ENCODE measurements around the gene CFAP97D2.

Gene CFAP97D2

GRCh38 chr13:114167885-114168284 lies 11.2 kb upstream of the CFAP97D2 start:
- no peak for ATAC-seq
- TF ChIP-seq RARB (CRISPR knock-in tag; IDR thresholded peaks at IDR 0.05), result no peak
- TF ChIP-seq ZFP30 (CRISPR knock-in tag; IDR thresholded peaks at IDR 0.05), result no peak
- TF ChIP-seq ZNF70 (CRISPR knock-in tag; IDR thresholded peaks at IDR 0.05), result no peak
- no peak for TF ChIP-seq SNAI2 (CRISPR knock-in tag; IDR thresholded peaks at IDR 0.05)
- no peak for TF ChIP-seq CSDC2 (CRISPR knock-in tag; IDR thresholded peaks at IDR 0.05)
- no peak for TF ChIP-seq ZFP3 (CRISPR knock-in tag; IDR thresholded peaks at IDR 0.05)
- no peak for TF ChIP-seq ZNF8 (CRISPR knock-in tag; IDR thresholded peaks at IDR 0.05)
- no peak for TF ChIP-seq TSHZ2 (CRISPR knock-in tag; IDR thresholded peaks at IDR 0.05)
- TF ChIP-seq BACH2 (CRISPR knock-in tag; IDR thresholded peaks at IDR 0.05; ENCODE audit: borderline replicate concordance), result no peak
- TF ChIP-seq TOX (CRISPR knock-in tag; IDR thresholded peaks at IDR 0.05; ENCODE audit: borderline replicate concordance), result no peak
- TF ChIP-seq ESRRG (CRISPR knock-in tag; IDR thresholded peaks at IDR 0.05), result no peak
- no peak for TF ChIP-seq PATZ1 (CRISPR knock-in tag; IDR thresholded peaks at IDR 0.05; ENCODE audit: borderline replicate concordance)

GRCh38 chr13:114173272-114173671 lies 5.8 kb upstream of the CFAP97D2 start:
- ATAC-seq, result no peak
- TF ChIP-seq TCF4 (CRISPR knock-in tag; IDR thresholded peaks at IDR 0.05; ENCODE audit: borderline replicate concordance), result no peak
- no peak for TF ChIP-seq ZFP30 (CRISPR knock-in tag; IDR thresholded peaks at IDR 0.05)
- no peak for TF ChIP-seq CREB5 (CRISPR knock-in tag; IDR thresholded peaks at IDR 0.05; ENCODE audit: low read depth)
- no peak for TF ChIP-seq ESRRG (CRISPR knock-in tag; IDR thresholded peaks at IDR 0.05)
- TF ChIP-seq ZFP3 (CRISPR knock-in tag; IDR thresholded peaks at IDR 0.05), result no peak
- TF ChIP-seq TOX (CRISPR knock-in tag; IDR thresholded peaks at IDR 0.05; ENCODE audit: borderline replicate concordance), result no peak
- no peak for TF ChIP-seq PATZ1 (CRISPR knock-in tag; IDR thresholded peaks at IDR 0.05; ENCODE audit: borderline replicate concordance)
- TF ChIP-seq ARNTL (CRISPR knock-in tag; IDR thresholded peaks at IDR 0.05; ENCODE audit: borderline replicate concordance, low read depth), result no peak
- TF ChIP-seq PPARA (CRISPR knock-in tag; IDR thresholded peaks at IDR 0.05; ENCODE audit: borderline replicate concordance), result no peak
- no peak for TF ChIP-seq SNAI2 (CRISPR knock-in tag; IDR thresholded peaks at IDR 0.05)
- TF ChIP-seq ZNF70 (CRISPR knock-in tag; IDR thresholded peaks at IDR 0.05), result no peak
- TF ChIP-seq RARB (CRISPR knock-in tag; IDR thresholded peaks at IDR 0.05), result no peak
- TF ChIP-seq CSDC2 (CRISPR knock-in tag; IDR thresholded peaks at IDR 0.05), result no peak
- no peak for TF ChIP-seq ZC3H10 (CRISPR knock-in tag; IDR thresholded peaks at IDR 0.05)

DNA sequence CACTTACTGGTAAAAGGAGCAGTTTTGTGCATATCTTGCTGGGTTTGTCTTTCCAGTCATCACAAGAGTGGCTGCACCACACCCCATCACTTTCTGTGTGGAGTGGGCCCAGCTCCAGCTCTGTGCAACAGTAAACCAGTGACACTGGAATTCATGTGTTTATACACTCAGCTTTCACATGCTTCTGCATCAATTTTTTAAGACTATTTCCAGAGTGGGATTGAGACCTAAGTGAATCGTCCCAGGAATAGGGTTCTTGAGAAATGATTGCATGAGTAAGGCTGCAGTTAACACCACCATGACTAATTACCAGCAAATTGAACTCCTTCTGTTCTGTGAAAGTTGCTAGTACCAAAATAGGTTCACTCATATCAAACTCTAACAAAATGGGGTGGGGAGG lies 5.3 kb upstream of the CFAP97D2 start:
- no peak for ATAC-seq
- TF ChIP-seq ZNF565 (CRISPR knock-in tag; conservative IDR thresholded peaks at IDR 0.05; ENCODE audit: low read depth) (no peak), POU6F1 (CRISPR knock-in tag; IDR thresholded peaks at IDR 0.05; ENCODE audit: borderline replicate concordance, low read depth) (no peak), PPARA (CRISPR knock-in tag; IDR thresholded peaks at IDR 0.05; ENCODE audit: borderline replicate concordance) (no peak), ZC3H10 (CRISPR knock-in tag; IDR thresholded peaks at IDR 0.05) (no peak), GLIS3 (CRISPR knock-in tag; IDR thresholded peaks at IDR 0.05) (no peak), TCF4 (CRISPR knock-in tag; IDR thresholded peaks at IDR 0.05; ENCODE audit: borderline replicate concordance) (no peak), ARNTL (CRISPR knock-in tag; IDR thresholded peaks at IDR 0.05; ENCODE audit: borderline replicate concordance, low read depth) (no peak), RARB (CRISPR knock-in tag; IDR thresholded peaks at IDR 0.05) (no peak)
